Neutrophil (primary cell): ENCODE results near the gene SLC47A2.

Experiments used
- H3K27ac ChIP-seq: fragments of 200-600 bp; sonication (generic); 2 replicates; pipeline ENCODE4 v1.5.1; 2016; ENCODE audit warnings: mild to moderate bottlenecking, moderate library complexity
- H3K27me3 ChIP-seq: fragments of 200-600 bp; sonication (generic); 2 replicates; pipeline ENCODE4 v1.6.0; 2016; ENCODE audit warnings: mild to moderate bottlenecking
- H3K36me3 ChIP-seq: fragments of 200-600 bp; sonication (generic); 2 replicates; pipeline ENCODE4 v1.5.1; 2017
- H3K4me1 ChIP-seq, 2 experiments: fragments of 200-600 bp in 1 of 2; sonication (generic) in 1 of 2; 1 replicate in 1 of 2; 2 replicates in 1 of 2; pipeline versions ENCODE4 v1.5.1 to v1.6.1; 2013 to 2016; ENCODE audit warnings: low read depth in 1 of 2, low read length in 1 of 2, mild to moderate bottlenecking in 1 of 2, moderate library complexity in 1 of 2; ENCODE audit not compliant: control insufficient read depth in 1 of 2, insufficient read depth in 1 of 2
- H3K4me3 ChIP-seq, 2 experiments: fragments of 200-600 bp in 1 of 2; sonication (generic) in 1 of 2; 1 replicate in 1 of 2; 2 replicates in 1 of 2; pipeline ENCODE4 v1.5.1; 2013 to 2016; ENCODE audit warnings: low read depth in 1 of 2, low read length in 1 of 2, mild to moderate bottlenecking in 1 of 2, moderate library complexity in 1 of 2
- H3K9me3 ChIP-seq: fragments of 200-600 bp; sonication (generic); 2 replicates; pipeline ENCODE4 v1.5.1; 2016
- CTCF ChIP-seq: fragments of 200-600 bp; sonication (generic); IDR thresholded peaks from 2 replicates; pipeline ENCODE4 v1.5.1; 2016; ENCODE audit warnings: antibody characterized with exemption

The SLC47A2 gene

DNA sequence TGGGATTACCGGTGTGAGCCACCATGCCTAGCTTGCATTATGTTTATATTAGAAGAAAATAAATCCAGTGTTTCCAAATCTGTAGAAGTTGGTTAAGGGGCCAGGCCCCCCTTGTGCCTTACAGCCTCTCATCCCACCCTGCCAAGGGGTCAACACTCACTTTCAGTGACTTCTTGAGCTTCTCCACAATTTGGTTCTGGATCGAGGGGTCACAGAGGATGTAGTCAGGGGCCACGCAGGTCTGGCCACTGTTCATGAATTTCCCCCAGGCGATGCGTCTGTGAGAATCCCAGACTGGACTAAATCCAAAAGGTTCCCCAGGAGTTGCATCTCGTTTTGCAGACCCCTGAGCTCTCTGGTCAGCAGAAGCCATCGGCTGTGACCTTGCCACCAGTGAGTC, 24.5 kb upstream of the SLC47A2 start:
- no peak for TF ChIP-seq CTCF
- Histone ChIP-seq H3K27ac (no peak overlapping the region), H3K4me1 (peaks cover 5 to 8% of the 10 kb centered on the region in 2 experiments), H3K4me3 (no peak overlapping the region), H3K9me3 (no peaks in the 10 kb centered on the region), H3K27me3 (peaks cover 15% of the 10 kb centered on the region), H3K36me3 (no peaks in the 10 kb centered on the region)

GRCh38 chr17:19739241-19740201, 23.1 kb upstream of the SLC47A2 start:
- Histone ChIP-seq H3K36me3 (no peaks in the 10 kb centered on the region), H3K4me1 (peaks cover 2 to 3% of the 10 kb centered on the region in 2 experiments), H3K27ac (no peak overlapping the region), H3K9me3 (no peaks in the 10 kb centered on the region), H3K27me3 (peaks cover 5% of the 10 kb centered on the region), H3K4me3 (no peak overlapping the region)
- TF ChIP-seq CTCF: no peak

DNA sequence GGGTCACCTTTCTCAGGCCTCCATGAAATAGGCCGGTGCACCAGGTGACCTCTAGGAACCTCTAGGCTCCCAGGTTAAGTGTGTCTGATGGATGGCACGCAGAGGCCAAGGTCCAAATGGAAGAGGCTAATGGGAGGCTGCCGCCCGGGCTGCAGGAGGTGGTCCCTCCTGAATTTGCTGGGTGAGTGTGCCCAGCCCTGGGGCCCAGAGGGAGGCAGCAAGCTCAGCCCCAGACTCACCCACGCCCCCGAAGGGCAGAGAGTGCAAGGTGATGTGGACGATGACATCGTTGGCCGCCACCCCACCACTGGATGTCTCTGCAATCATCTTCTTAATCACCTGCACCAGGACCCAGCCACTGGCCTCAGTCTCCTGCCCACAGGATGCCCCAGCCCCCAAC, 22.4 kb upstream of the SLC47A2 start:
- Histone ChIP-seq H3K9me3 (no peaks in the 10 kb centered on the region), H3K4me1 (no peaks in the 10 kb centered on the region), H3K27ac (no peak overlapping the region), H3K36me3 (no peaks in the 10 kb centered on the region), H3K27me3 (no peaks in the 10 kb centered on the region), H3K4me3 (no peak overlapping the region)
- TF ChIP-seq CTCF: no peak

DNA sequence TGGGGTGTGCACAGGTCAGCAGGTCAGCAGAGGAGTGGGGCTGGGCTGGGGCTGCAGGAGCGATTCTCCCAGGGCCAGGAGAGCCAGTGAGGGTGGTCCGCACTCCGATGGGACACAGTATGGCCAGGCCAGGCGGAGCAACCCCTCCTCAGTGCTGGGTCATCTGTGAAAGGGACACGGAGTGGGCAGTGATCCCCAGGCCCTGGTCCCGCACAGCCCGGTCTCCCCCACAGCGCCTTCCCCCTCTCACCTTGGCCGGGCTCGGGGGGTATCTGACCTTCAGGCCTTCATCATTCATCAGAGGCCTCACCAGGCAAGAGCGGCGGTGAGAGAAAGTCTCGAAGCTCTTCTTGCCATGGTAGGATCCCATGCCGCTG, 21.7 kb upstream of the SLC47A2 start:
- Histone ChIP-seq H3K4me1 (no peaks in the 10 kb centered on the region), H3K36me3 (no peaks in the 10 kb centered on the region), H3K4me3 (no peak overlapping the region), H3K27me3 (no peaks in the 10 kb centered on the region), H3K9me3 (no peaks in the 10 kb centered on the region), H3K27ac (no peak overlapping the region)
- TF ChIP-seq CTCF: no peak

GRCh38 chr17:19737305-19738072, 21.1 kb upstream of the SLC47A2 start:
- Histone ChIP-seq H3K4me3 (no peak overlapping the region), H3K27ac (no peak overlapping the region), H3K9me3 (no peaks in the 10 kb centered on the region), H3K27me3 (no peaks in the 10 kb centered on the region), H3K36me3 (no peaks in the 10 kb centered on the region), H3K4me1 (no peaks in the 10 kb centered on the region)
- TF ChIP-seq CTCF: no peak
